T-helper 1 cell treated with Interleukin-12 subunit alpha and Interleukin-12 subunit beta and Interleukin-4 antibody, amounts not matched to agents 30 ng/mL and 1 ng/mL, for 36 hours (primary cell): Measurements from ENCODE around the gene TRIM43B. TPM values are rescaled to one million over a fixed set of nuclear protein-coding genes. Genes with fewer than 3 reads are reported as not detected.
"Not testable (repeated sequence)": the region's sequence is repeated elsewhere in the genome, so short reads cannot be mapped to it uniquely, and the experiment has no call there.

Experiments used
- intact Hi-C: fragments of 100-400 bp; cut with micrococcal nuclease; formaldehyde crosslinking; loops from one replicate; pipeline ENCODE4 v1.15.1; 2024
- total RNA-seq: library from RNA; stranded (reverse); gene quantifications from 2 replicates; pipeline ENCODE4 v1.2.3, GENCODE V29; 2022

TRIM43B gene
- not detected in 2 replicates for total RNA-seq

GRCh38 chr2:95484654-95485053, at the start of gene TRIM43B:
TRIM43B (minus strand) TSS chr2:95484754; CDS start chr2:95482714, 2,040 bp downstream.
- intact Hi-C loops, result not testable (repeated sequence)

GRCh38 chr2:95531254-95531771, 46.8 kb upstream of the TRIM43B start:
- intact Hi-C loops, result no loop called here

GRCh38 chr2:95530734-95531133, 46.2 kb upstream of the TRIM43B start:
- intact Hi-C loops, result no loop called here

- intact Hi-C loops, result loop anchor here (1.0 kb wide), 1 partner anchor 123 kb away; no protein-coding TSS in a partner anchor
Measured at GRCh38 chr2:95526360-95527341, 42.1 kb upstream of the TRIM43B start.

- intact Hi-C loops, result loop anchor here (1.0 kb wide), 1 partner anchor 122 kb away; no protein-coding TSS in a partner anchor
Measured at GRCh38 chr2:95525294-95526035, 40.9 kb upstream of the TRIM43B start.

GRCh38 chr2:95524195-95524594, 39.6 kb upstream of the TRIM43B start:
- intact Hi-C loops, result no loop called here

- intact Hi-C loops, result no loop called here
Measured at GRCh38 chr2:95514718-95515117, 30.2 kb upstream of the TRIM43B start.

GRCh38 chr2:95514226-95514625, 29.7 kb upstream of the TRIM43B start:
- intact Hi-C loops, result not testable (repeated sequence)

GRCh38 chr2:95509408-95509807, 24.9 kb upstream of the TRIM43B start:
- intact Hi-C loops, result no loop called here

- intact Hi-C loops, result no loop called here
Measured at GRCh38 chr2:95505222-95505621, 20.7 kb upstream of the TRIM43B start.

GRCh38 chr2:95500854-95501253, 16.3 kb upstream of the TRIM43B start:
- intact Hi-C loops, result no loop called here

- intact Hi-C loops, result not testable (repeated sequence)
Measured at GRCh38 chr2:95492076-95492475, 7.5 kb upstream of the TRIM43B start.

- intact Hi-C loops, result not testable (repeated sequence)
Measured at GRCh38 chr2:95475025-95475424, 9.5 kb downstream of the TRIM43B start.

GRCh38 chr2:95467984-95468383, 16.6 kb downstream of the TRIM43B start:
- intact Hi-C loops, result not testable (repeated sequence)

GRCh38 chr2:95466572-95466971, 18.0 kb downstream of the TRIM43B start:
- intact Hi-C loops, result not testable (repeated sequence)

GRCh38 chr2:95463292-95463691, 21.3 kb downstream of the TRIM43B start:
- intact Hi-C loops, result not testable (repeated sequence)

- intact Hi-C loops, result not testable (repeated sequence)
Measured at GRCh38 chr2:95445317-95445716, 39.2 kb downstream of the TRIM43B start.

GRCh38 chr2:95442474-95443099, 42.0 kb downstream of the TRIM43B start:
- intact Hi-C loops, result not testable (repeated sequence)

- intact Hi-C loops, result not testable (repeated sequence)
Measured at GRCh38 chr2:95435872-95436209, 48.7 kb downstream of the TRIM43B start.

GRCh38 chr2:95435162-95435871, 49.2 kb downstream of the TRIM43B start:
- intact Hi-C loops, result not testable (repeated sequence)
